Fibroblast of gingiva (primary cell): ENCODE data around the gene PPFIBP2.

Experiments
- DNase-seq: peaks from one replicate; pipeline ENCODE4 v3.0.0-alpha.2; 2011; ENCODE audit warnings: low read depth

The PPFIBP2 gene

GRCh38 chr11:7513234-7514098 is at the start of gene PPFIBP2:
Gene PPFIBP2 (plus strand): TSS chr11:7513999. CDS start chr11:7549476, 35,477 bp downstream.
- peak; percentile 69 for DNase-seq

DNA sequence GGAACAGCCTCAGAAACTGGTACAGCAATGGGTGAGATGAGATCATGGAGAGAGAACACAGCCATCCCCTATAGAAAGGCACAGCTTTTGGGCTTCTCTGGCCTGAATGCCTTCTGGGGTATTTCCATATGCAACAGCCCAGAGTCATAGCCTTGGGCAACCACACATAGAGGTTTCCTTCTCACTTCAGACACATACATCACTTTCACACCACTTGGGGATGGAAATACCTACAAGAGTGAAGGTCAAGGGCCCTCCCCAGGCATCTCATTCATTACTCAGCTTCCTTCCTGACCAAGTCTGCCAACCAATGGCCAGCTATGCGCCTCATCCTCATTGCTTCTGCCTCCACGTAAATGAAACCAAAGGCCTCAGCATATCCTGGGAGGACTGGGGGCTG is 46.1 kb upstream of the PPFIBP2 start:
- DNase-seq, result no peak

- no peak for DNase-seq
Measured at GRCh38 chr11:7469351-7469865, 44.4 kb upstream of the PPFIBP2 start.

DNA sequence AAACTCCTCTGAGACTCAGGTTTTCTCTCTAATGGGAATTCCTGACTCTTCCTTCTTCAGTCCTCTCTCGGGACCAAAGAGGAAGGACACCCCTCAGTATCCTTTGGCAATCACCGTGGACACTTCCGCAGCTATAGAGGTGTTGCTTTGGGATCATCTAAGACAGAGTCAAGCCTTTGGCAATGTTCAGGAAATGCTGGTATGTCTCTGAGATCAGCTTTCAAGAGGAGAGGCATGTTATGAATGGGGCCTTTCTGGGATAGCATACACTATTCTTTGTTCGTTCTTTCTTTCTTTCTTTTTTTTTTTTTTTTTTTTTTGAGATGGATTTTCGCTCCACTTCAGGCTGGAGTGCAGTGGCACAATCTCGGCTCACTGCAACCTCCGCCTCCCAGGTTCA is 42.7 kb upstream of the PPFIBP2 start:
- no peak for DNase-seq

DNA sequence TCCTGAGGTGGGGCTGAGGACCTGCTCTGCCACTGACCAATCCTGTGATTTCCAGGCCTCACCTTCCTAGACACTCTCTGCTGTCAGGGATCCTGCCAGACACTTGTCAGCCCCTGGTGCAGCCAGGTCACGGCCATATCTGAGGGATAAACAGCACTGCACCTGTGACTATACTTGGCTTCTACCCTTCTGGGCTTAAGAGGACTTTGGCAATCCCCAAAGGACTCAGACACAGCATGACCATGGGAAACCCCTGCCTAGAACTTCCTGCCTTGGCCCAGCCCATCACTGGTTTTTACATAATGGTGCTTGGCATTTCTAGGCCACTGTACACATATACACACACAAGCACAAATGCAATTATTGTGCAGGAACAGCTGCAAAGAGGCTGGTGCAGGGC is 40.1 kb upstream of the PPFIBP2 start:
- DNase-seq, result no peak

DNA sequence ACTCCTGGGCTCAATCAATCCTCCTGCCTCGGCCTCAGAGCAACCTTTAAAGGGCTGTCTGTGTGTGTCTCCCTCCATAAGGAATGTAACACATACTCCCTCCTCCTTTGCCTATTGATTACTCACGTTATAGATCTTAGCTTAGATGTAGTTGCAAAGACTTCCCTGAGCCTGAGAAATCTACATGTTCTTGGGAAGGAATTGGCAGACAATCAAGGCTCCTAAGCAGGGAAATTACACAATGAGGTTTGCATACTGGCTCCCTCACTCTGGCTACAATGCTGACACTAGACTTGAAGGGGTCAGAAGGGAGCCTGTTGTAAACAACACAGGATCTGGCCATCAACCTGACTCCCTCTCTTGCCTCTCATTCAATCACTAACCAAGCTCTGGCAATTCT is 33.7 kb upstream of the PPFIBP2 start:
- DNase-seq, result peak; percentile 73

- no peak for DNase-seq
Measured at GRCh38 chr11:7484131-7484530, 29.7 kb upstream of the PPFIBP2 start.

DNA sequence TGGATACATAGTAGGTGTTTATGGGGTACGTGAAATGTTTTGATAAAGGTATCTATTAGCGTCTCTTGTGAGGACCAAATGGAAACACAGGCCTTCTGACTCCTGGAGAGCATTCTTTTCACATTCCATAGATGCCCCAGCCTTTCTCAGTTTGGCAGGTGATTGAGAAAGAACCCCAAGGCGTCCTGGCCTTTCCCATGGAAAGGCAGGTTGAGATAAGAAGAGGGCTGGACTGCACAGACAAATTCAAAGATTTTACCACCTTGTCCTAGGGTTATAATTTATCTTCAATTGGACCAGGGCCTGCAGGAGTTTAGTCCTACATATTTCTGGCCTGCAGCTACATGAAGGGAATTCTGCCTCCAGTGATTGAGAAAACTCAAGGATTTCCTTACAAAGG is 29.2 kb upstream of the PPFIBP2 start:
- no peak for DNase-seq

- DNase-seq, result peak; percentile 68
Measured at GRCh38 chr11:7485186-7486097, 28.4 kb upstream of the PPFIBP2 start, which contains the start of gene OLFML1. Gene OLFML1 (plus strand): TSS chr11:7485506. CDS start chr11:7485876, 370 bp downstream.

DNA sequence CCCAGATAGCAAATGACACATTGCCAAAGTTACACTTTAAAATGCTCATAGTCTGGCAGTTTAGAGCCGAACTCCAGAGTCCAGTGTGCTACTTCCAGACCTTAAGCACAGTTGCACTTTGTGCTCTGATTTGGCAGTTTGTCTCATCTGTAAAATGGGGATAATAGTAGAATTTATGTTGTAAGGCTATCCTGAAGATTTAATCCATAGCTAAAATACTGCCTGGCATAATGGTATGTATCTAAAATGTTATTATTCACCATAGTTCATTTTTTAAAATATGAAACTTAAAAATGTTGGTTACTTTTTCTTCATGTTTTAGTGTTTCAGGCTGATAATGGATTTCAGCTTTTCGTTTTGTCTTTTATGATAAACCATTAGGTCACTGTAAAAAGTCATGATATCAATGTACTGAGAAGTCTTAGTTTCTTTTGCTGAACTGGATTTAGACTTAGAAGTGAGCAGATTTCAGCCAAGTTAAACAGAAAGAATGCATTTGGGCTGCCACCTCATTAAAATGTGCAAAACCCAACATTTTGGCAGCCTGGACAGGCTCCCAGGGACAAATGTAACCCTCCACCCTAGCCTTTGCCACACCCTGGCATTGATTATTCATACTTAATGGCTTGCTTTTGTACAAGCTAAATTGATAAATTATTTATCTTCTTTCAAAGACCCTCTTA is 27.6 kb upstream of the PPFIBP2 start:
- no peak for DNase-seq

- peak; percentile 37 for DNase-seq
Measured at GRCh38 chr11:7486781-7487140, 27.0 kb upstream of the PPFIBP2 start.

GRCh38 chr11:7487360-7487759 is 26.4 kb upstream of the PPFIBP2 start:
- DNase-seq, result no peak

DNA sequence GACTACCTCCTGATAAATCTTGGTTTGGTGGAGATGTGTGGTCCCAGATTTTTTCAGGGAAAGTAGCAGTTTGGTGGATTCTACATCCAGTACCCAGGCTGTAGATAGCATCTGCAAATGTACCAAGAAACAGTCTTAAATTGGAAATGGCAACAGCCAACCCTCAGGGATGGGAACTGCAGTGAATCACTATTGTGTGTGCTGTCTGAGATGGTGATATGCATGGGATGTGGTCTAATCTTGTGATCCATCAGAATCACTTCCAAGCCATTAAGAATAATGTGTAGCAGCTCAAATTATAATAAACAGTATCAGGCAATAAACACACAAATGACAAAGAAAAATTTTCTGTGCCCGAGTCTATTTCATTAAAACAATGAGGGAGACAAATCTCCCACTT is 25.1 kb upstream of the PPFIBP2 start:
- no peak for DNase-seq

DNA sequence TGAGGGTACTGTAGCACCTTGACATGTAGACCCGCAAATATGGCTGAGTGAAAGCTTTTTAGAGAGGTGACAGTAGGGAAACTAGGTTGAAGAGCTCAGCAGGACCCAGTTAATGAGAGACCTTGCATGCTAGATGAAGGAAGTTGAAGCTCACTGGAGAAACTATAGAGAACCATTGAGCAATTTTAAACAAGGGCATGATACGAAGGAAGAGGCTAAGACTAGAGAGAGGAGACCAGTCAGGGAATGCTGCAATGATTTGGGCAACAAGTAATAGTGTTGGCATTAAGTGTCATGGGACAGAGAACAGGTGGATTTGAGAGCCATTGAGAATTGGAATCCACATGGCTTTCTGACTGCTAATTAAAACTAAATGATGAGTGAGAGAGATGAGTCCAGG is 24.4 kb upstream of the PPFIBP2 start:
- DNase-seq, result no peak

GRCh38 chr11:7490054-7490453 is 23.7 kb upstream of the PPFIBP2 start:
- peak; percentile 82 for DNase-seq

DNA sequence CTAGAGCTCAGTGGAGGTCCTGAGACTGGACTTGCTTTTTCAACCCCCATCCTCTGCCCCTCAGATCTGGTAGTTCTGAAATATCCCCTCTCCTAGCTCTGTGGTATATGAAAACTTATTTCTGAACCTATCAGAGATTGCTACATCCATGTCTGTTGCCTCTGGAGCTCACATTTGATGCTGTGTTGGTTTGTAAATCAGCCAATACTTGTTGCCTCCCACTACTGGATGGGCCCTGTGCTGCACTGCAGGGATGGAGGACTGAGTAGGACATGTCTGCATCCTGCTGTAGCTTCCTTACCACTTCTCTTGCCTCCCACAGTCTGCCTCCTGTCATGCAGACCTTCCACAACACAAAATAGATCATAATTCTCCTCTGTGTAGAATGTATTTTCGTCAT is 23.3 kb upstream of the PPFIBP2 start:
- DNase-seq, result peak; percentile 58

- DNase-seq, result no peak
Measured at GRCh38 chr11:7492253-7492652, 21.5 kb upstream of the PPFIBP2 start.

DNA sequence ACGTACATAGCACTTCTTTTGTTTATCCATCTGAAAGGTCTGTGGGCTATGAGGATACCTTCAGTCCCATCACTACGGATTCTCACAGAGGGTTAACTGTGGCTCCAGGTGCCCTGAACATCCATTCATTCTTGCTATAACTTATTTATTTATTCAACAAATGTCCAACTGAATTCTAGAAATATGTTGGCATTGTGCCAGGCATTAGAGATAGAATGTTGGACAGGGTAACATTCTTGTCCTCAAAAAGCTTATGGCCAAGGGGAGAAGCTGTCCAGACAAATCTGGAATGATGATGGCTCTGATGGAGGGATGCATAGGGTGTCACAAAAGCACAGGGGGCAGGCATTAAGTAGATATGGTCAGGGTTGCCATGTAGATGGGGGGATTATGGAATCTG is 20.1 kb upstream of the PPFIBP2 start:
- no peak for DNase-seq

DNA sequence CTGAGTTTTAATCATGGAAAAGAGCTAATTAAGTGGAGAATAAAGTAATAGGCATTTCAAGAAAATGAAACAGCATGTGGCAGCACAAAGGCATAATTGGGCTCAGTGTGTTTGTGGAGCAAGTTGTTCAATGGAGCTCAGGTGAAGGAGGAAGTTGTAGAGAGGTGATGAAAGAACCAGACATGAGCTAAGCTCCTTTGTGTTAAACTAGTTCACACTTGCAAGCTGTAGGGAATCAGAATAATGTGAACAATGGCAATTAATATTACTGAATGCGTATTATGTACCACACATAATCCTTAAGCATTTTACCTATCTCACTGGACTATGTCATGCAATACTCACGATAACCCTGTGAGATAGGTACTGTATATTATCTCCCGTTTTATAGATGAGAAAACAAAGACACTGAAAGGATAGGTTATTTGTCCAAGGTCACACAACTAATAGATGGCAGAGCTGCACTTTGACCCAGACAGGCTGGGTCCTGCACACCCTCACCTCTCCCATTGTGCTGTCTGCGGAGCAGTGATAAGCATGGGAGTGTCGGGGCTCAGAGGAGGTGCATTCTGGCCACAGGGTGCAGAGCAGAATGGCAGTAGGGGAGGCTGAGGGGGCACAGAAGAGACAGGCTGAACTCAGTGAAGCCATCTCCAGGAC is 19.6 kb upstream of the PPFIBP2 start:
- DNase-seq, result no peak

GRCh38 chr11:7495882-7496551 is 17.8 kb upstream of the PPFIBP2 start:
- no peak for DNase-seq

DNA sequence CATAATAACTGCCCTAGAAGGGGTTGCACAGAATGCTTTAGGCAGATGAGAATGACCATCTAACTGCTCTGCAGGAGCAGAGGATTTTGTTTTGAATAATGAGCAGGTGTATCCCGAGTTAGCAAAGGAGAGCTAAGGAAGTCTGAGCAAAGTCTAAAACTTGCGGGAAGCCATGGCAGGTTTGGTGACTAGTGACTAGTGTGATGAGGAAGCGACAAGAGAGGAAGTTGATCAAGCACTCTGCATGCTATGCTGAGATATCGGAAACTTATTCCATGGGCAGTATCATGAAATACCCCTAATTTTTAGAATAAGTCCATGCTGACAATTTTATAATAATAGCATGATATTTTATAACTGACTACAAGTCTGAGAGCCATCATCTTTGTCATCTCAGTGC is 15.6 kb upstream of the PPFIBP2 start:
- no peak for DNase-seq
